ENCODE measurements around the gene GPAM.
"Not testable (repeated sequence)": the region's sequence is repeated elsewhere in the genome, so short reads cannot be mapped to it uniquely, and the experiment has no call there.

GPAM gene

DNA sequence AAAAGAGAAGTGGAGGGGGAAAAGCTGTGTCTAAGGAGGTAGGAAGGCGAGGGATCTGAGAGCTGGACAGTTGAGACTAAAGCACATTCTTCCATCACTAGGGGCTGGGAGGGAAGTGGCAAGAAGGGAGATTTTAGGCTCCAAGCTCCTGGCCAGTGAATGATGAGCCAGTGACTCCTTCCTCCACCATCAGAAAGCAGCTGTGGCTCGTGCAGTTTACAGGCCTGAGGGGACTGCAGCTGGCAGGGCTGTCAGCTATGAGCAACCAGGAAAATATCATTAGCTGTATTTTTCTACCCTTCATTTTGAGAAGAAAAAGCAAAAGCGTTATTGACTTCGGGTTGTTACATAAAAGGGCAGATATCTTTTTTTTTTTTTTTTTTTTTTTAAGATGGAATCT, 60.7 kb downstream of the GPAM start:
- no peak for TF ChIP-seq CTCF (IDR thresholded peaks at IDR 0.05; ENCODE audit: insufficient read depth, low read depth, low read length, missing control alignments)
- DNase-seq (ENCODE audit: low read depth), result no peak
- H3K4me3 ChIP-seq (ENCODE audit: low read depth, low read length), result no peak overlapping the region

GRCh38 chr10:112120491-112120890, 63.1 kb downstream of the GPAM start:
- TF ChIP-seq CTCF (IDR thresholded peaks at IDR 0.05; ENCODE audit: insufficient read depth, low read depth, low read length, missing control alignments), result no peak
- H3K4me3 ChIP-seq (ENCODE audit: low read depth, low read length), result no peak overlapping the region
- no peak for DNase-seq (ENCODE audit: low read depth)

GRCh38 chr10:112115781-112116385, 67.7 kb downstream of the GPAM start:
- no peak overlapping the region for H3K4me3 ChIP-seq (ENCODE audit: low read depth, low read length)
- peak; percentile 89 for TF ChIP-seq CTCF (IDR thresholded peaks at IDR 0.05; ENCODE audit: insufficient read depth, low read depth, low read length, missing control alignments)
- DNase-seq (ENCODE audit: low read depth), result peak; percentile 48

DNA sequence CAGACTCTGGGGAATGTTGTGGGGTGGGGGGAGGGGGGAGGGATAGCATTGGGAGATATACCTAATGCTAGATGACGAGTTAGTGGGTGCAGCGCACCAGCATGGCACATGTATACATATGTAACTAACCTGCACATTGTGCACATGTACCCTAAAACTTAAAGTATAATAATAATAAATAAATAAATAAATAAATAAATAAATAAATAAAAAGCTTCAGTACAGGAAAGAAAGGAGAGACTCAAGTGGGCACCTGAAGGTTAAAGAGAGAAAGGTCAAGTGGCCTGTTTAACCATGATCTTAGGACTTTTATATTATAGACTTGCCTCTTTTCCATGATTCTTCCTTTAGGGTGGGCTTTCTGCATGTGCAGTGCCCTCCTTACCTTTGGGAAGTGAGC, 73.8 kb downstream of the GPAM start:
- not testable (repeated sequence) for H3K4me3 ChIP-seq (ENCODE audit: low read depth, low read length); DNase-seq (ENCODE audit: low read depth)

All from GM12865 (cell line).